Measurements from ENCODE around the gene SLC22A23.

Gene SLC22A23

DNA sequence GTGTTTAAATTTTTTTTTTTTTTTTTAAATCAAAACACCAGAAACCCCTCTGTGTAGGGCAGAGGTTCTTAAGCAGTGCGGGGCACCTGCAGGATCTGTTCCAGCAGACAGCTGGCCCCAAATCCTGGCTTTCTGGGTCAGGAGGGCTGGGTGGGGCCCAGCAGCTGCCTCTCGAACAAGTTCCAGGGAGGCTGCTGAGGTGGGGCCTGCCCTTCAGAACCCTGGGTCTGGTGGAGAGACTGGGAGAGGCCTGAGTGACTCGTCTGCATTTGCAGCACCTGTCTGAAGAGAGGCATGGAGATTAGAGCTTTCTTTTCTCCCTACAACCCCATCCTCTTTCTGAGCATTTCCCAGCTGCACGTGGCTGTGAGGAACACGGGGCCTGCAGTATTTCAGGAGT lies 189.7 kb downstream of the SLC22A23 start:
- TF ChIP-seq, protein P1, sequence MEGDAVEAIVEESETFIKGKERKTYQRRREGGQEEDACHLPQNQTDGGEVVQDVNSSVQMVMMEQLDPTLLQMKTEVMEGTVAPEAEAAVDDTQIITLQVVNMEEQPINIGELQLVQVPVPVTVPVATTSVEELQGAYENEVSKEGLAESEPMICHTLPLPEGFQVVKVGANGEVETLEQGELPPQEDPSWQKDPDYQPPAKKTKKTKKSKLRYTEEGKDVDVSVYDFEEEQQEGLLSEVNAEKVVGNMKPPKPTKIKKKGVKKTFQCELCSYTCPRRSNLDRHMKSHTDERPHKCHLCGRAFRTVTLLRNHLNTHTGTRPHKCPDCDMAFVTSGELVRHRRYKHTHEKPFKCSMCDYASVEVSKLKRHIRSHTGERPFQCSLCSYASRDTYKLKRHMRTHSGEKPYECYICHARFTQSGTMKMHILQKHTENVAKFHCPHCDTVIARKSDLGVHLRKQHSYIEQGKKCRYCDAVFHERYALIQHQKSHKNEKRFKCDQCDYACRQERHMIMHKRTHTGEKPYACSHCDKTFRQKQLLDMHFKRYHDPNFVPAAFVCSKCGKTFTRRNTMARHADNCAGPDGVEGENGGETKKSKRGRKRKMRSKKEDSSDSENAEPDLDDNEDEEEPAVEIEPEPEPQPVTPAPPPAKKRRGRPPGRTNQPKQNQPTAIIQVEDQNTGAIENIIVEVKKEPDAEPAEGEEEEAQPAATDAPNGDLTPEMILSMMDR (IDR thresholded peaks at IDR 0.05): no peak
- no peak for TF ChIP-seq ZFX (IDR thresholded peaks at IDR 0.05; ENCODE audit: borderline replicate concordance)
- H3K27ac ChIP-seq: peak overlapping the region; percentile 15; the same call in 1 of the 2 replicates

DNA sequence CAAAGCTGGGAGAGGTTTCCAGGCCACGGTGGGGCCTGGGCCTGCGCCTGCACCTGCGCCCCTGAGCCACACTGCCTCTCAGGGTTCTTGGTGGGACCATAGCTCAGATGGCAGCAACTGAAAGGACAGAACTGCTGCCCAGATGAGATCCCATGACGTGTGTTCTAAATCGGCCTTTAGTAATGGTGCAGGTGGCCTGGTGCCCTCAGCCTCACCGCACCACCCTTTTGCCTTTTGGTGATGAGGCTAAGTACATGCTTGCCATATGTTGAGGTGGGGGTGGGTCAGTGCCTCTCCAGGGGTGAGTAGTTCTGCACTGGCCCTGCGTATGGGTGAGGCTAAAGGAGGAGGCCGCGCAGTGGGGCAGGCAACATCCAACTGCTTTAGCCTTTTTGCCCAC lies 190.7 kb downstream of the SLC22A23 start:
- TF ChIP-seq ZFX (IDR thresholded peaks at IDR 0.05; ENCODE audit: borderline replicate concordance): no peak
- TF ChIP-seq, protein P1 (IDR thresholded peaks at IDR 0.05): no peak
- H3K27ac ChIP-seq: no peak overlapping the region

DNA sequence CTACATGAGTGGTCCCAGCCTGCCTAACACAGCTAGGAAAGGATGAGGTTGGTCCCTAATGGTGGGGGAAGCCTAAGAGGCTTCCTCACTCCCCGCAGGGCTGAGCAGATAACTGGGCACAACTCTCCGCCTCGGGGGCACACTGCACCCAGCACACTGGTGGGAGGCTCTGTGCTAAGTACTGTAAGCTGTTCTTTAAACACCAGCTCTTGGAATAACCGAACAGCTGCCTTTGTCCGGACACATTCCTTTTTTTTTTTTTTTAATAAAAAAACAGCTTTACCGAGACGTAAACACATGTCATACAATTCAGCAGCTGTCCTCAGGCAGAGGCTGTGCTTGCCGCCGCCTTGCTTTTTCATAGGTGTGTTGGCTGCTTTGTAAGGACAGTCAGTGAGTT lies 191.2 kb downstream of the SLC22A23 start:
- TF ChIP-seq ZFX (IDR thresholded peaks at IDR 0.05; ENCODE audit: borderline replicate concordance): no peak
- TF ChIP-seq, protein P1 (IDR thresholded peaks at IDR 0.05): no peak
- H3K27ac ChIP-seq: no peak overlapping the region

DNA sequence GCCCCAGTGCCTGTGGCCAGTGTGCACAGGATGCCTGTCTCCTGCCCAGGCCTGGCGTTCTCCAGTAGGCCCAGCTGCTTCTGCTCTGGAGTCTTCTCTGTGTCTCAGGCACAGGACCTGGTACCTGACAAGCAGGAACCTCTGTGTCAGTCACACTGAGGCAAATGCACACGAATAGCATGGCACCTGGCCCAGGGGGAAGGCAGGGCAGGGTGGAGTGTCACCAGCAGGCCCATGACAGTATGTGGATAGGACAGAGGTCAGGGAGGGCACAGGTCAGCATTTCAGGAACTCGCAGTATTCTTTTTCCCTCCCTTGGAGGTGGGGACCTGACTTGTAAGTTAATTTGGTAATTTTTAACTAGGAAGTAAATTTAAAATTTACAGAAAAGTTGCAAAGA lies 192.5 kb downstream of the SLC22A23 start:
- TF ChIP-seq ZFX (IDR thresholded peaks at IDR 0.05; ENCODE audit: borderline replicate concordance): no peak
- TF ChIP-seq, protein P1 (IDR thresholded peaks at IDR 0.05): no peak
- H3K27ac ChIP-seq: no peak overlapping the region

DNA sequence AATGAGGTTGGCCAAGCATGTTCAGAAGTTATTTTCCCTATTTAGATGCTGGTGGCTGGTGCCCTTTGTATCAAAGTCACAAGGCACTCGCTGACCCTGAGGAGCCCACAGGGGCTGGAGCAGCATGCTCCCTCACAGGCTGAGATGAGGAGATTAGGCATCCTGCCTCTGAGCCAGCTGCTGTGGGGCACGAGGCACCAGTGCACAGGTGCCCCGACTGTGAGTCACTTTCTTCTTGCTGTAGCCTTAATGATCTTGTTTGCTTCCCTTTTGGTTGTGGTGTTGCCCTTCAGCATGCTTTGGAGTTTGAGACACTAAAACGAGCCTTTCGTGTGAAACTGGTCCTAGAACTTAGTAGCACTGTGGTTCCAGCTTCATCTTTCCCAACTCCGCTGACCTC lies 193.8 kb downstream of the SLC22A23 start:
- no peak for TF ChIP-seq ZFX (IDR thresholded peaks at IDR 0.05; ENCODE audit: borderline replicate concordance)
- TF ChIP-seq, protein P1 (IDR thresholded peaks at IDR 0.05): no peak
- no peak overlapping the region for H3K27ac ChIP-seq

DNA sequence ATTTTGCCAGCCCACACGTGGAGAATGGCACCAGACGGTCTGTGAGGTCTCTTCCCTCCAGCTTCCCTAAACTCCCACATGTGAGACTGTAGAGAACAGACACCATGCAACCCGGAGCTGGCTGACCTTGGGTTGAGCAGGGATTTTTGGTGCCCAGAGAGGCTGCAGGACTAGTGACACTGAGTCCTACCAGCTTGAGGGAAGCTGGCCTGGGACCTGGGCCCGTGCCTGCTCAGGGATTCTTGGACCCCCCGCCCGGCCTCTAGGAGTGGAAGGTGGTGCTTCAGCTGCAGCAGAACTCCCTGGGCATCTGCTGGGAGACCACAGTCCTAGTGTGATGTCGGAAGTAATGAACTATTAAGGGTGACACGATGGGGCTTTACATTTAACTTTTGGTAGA lies 194.9 kb downstream of the SLC22A23 start:
- no peak overlapping the region for H3K27ac ChIP-seq
- TF ChIP-seq ZFX (IDR thresholded peaks at IDR 0.05; ENCODE audit: borderline replicate concordance): no peak
- TF ChIP-seq, protein P1 (IDR thresholded peaks at IDR 0.05): no peak

DNA sequence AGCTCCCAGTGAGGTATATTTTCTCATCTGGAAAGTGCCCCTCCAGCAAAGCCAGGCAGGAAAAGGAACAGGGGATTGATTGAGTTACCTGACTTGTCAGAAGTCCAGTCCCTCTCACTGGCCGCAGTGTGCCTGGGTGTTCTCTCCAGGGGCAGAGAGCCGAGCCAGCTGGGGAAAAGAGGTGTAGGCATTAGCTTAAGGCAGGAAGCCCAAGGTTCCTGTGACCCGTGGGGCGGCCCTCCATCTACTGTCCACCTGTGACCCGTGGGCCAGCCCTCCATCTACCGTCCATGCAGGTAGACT lies 195.4 kb downstream of the SLC22A23 start:
- no peak overlapping the region for H3K27ac ChIP-seq
- TF ChIP-seq ZFX (IDR thresholded peaks at IDR 0.05; ENCODE audit: borderline replicate concordance): no peak
- TF ChIP-seq, protein P1 (IDR thresholded peaks at IDR 0.05): no peak

Data from 22Rv1 (cell line).